K562 (cell line): ENCODE measurements around the gene PPP1R13L. TPM values are rescaled to one million over a fixed set of nuclear protein-coding genes. Genes with fewer than 3 reads are reported as not detected.
A peak's percentile ranks its signal among the peaks of the same experiment; 100 is the strongest.

Source experiments
- BMI1 ChIP-seq: fragments of 150-350 bp; IDR thresholded peaks from 2 replicates; pipeline ENCODE4 v1.6.1; 2014; ENCODE audit warnings: low read length
- CBX5 ChIP-seq: IDR thresholded peaks from 2 replicates; pipeline ENCODE4 v1.6.1; 2014; ENCODE audit warnings: low read depth, borderline replicate concordance
- FOXK2 ChIP-seq, 2 experiments: fragments of 450-650 bp; IDR thresholded peaks in 1 of 2; conservative IDR thresholded peaks in 1 of 2; 2 replicates each; pipeline ENCODE4 v1.6.1; 2016; ENCODE audit warnings: low read depth in 2 of 2, mild to moderate bottlenecking in 1 of 2
- FUS ChIP-seq: fragments of 200-400 bp; formaldehyde crosslinking; optimal IDR thresholded peaks from 2 replicates; pipeline ENCODE3; 2017; ENCODE audit warnings: low read depth, low read length
- HDAC1 ChIP-seq, 2 experiments: fragments of 450-650 bp; IDR thresholded peaks; 2 replicates each; pipeline ENCODE4 v1.6.1; 2016 to 2017; ENCODE audit warnings: inconsistent platforms in 1 of 2, mild to moderate bottlenecking in 1 of 2, moderate library complexity in 1 of 2
- HIVEP1 ChIP-seq: fragments of 250-450 bp; sonication (Bioruptor Pico); IDR thresholded peaks from 2 replicates; pipeline ENCODE4 v1.4.0; 2020; ENCODE audit warnings: mild to moderate bottlenecking
- HMG20B ChIP-seq: fragments of 250-450 bp; sonication (Bioruptor Pico); IDR thresholded peaks from 2 replicates; pipeline ENCODE4 v1.5.0; 2021; ENCODE audit warnings: mild to moderate bottlenecking
- MCM2 ChIP-seq: fragments of 450-650 bp; IDR thresholded peaks from 2 replicates; pipeline ENCODE4 v1.6.1; 2017; ENCODE audit warnings: low read depth, mild to moderate bottlenecking
- MEF2A ChIP-seq: IDR thresholded peaks from 2 replicates; pipeline ENCODE4 v1.6.1; 2011; ENCODE audit warnings: low read depth, mild to moderate bottlenecking, low read length, moderate library complexity; ENCODE audit not compliant: control insufficient read depth
- NFIX ChIP-seq: fragments of 250-450 bp; sonication (Bioruptor Pico); IDR thresholded peaks from 2 replicates; pipeline ENCODE4 v1.4.0; 2020; ENCODE audit warnings: low read depth, mild to moderate bottlenecking, moderate library complexity
- NR4A1 ChIP-seq, 2 experiments: fragments of 250-450 bp in 1 of 2; fragments of 450-650 bp in 1 of 2; sonication (Bioruptor Pico) in 1 of 2; IDR thresholded peaks; 2 replicates each; pipeline versions ENCODE4 v1.4.0 to v1.6.1; 2016 to 2020; ENCODE audit warnings: mild to moderate bottlenecking in 2 of 2, missing compliant biosample characterization in 1 of 2, missing genetic modification characterization in 1 of 2, moderate library complexity in 1 of 2
- TGIF2 ChIP-seq: sonication (generic); formaldehyde crosslinking; IDR thresholded peaks from 2 replicates; pipeline ENCODE4 v1.8.1; 2022; ENCODE audit warnings: mild to moderate bottlenecking, missing genetic modification reagents, moderate library complexity
- XRCC4 ChIP-seq: IDR thresholded peaks from one replicate; pipeline ENCODE4 v1.6.1; 2011; ENCODE audit not compliant: insufficient read depth, insufficient read length; ENCODE audit errors: extremely low read depth
- ZBTB8A ChIP-seq: fragments of 450-650 bp; IDR thresholded peaks from 2 replicates; pipeline ENCODE4 v1.6.1; 2018; ENCODE audit warnings: mild to moderate bottlenecking, moderate library complexity; ENCODE audit not compliant: partially characterized antibody
- polyA plus RNA-seq, 8 experiments: library from polyadenylated mRNA; depleted of rRNA in 4 of 8; stranded (reverse) in 5 of 8; unstranded in 3 of 8; fragments of >200 nt; fragmentation: Nextera tagmentation in 2 of 8; fragmentation: Illumina TruSeq in 1 of 8; extraction: Ambion mirVana in 2 of 8; extraction: Trizol in 1 of 8; gene quantifications; 2 replicates each; pipeline versions ENCODE4 v1.2.1 to v1.2.3, GENCODE V29; 2011 to 2014; ENCODE audit warnings: inconsistent platforms in 1 of 8, missing spikeins in 1 of 8
- total RNA-seq, 7 experiments: library from RNA; depleted of rRNA in 6 of 7; stranded (reverse); fragments of >200 nt in 6 of 7; fragmentation: Illumina TruSeq in 2 of 7; extraction: Trizol in 2 of 7; gene quantifications; 2 replicates each; pipeline versions ENCODE4 v1.2.1 to v1.2.3, GENCODE V29; 2011 to 2021; ENCODE audit warnings: low replicate concordance in 1 of 7
- TF ChIP-seq, protein P1 (sequence below): fragments of 250-450 bp; sonication (Bioruptor Pico); IDR thresholded peaks from 2 replicates; pipeline ENCODE4 v1.5.0; 2021; ENCODE audit warnings: mild to moderate bottlenecking, moderate library complexity
- TF ChIP-seq, protein P2 (sequence below): sonication (generic); formaldehyde crosslinking; IDR thresholded peaks from 2 replicates; pipeline ENCODE4 v1.8.0; 2022; ENCODE audit warnings: mild to moderate bottlenecking, missing genetic modification reagents
- TF ChIP-seq, protein P3 (sequence below): fragments of 250-450 bp; sonication (Bioruptor Pico); IDR thresholded peaks from 2 replicates; pipeline ENCODE4 v1.5.0; 2021; ENCODE audit warnings: mild to moderate bottlenecking, borderline replicate concordance
- TF ChIP-seq, protein P4 (sequence below): fragments of 250-450 bp; sonication (Bioruptor Pico); IDR thresholded peaks from 2 replicates; pipeline ENCODE4 v1.5.0; 2020; ENCODE audit warnings: mild to moderate bottlenecking

Gene PPP1R13L
- total and polyA plus RNA-seq, 9 of the 15 experiments (the other 6 are each of a cell fraction or from before 2014, with no cell fraction given): 0.32 to 6.7 (median 2.0) TPM

DNA sequence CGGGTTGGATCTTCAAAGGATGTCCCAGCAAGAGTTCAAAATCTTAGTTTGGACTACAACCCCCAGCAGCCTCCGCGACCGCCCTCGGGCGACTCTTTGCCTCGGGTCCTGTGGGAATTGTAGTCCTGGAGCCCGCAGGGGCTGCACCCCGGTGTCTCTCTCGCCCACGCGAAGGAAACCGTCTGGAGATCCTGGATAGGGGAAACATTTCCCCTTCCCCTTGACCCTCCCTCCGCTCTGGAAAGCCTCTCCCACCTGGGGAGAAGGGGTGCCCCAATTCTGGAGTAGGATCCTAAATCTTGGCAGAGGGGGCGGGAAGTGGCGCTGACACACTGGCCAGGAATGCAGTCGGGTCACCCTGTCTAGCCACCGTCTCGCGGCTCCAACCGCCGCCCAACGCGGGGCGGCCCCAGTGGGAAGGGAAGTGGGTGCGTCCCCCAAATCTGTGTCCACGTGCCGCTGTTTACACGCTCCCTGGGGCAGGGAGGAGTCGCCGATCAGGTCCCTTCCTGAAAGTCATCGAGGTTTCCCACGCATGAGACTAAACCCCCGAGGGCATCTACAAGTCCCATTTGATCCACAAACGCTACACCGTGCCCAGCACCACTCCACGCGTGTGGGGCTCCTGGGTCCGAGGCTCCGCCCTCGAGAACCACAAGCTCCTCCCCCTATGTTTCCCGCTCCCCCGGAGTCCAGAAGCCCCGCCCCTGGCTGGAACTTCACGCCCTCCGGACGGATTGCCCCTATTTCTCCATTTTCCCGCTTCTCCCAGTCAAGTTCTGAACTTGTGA lies 761 bp upstream of the PPP1R13L start (continued):
- TF ChIP-seq FUS: no peak
- TF ChIP-seq, protein P1, sequence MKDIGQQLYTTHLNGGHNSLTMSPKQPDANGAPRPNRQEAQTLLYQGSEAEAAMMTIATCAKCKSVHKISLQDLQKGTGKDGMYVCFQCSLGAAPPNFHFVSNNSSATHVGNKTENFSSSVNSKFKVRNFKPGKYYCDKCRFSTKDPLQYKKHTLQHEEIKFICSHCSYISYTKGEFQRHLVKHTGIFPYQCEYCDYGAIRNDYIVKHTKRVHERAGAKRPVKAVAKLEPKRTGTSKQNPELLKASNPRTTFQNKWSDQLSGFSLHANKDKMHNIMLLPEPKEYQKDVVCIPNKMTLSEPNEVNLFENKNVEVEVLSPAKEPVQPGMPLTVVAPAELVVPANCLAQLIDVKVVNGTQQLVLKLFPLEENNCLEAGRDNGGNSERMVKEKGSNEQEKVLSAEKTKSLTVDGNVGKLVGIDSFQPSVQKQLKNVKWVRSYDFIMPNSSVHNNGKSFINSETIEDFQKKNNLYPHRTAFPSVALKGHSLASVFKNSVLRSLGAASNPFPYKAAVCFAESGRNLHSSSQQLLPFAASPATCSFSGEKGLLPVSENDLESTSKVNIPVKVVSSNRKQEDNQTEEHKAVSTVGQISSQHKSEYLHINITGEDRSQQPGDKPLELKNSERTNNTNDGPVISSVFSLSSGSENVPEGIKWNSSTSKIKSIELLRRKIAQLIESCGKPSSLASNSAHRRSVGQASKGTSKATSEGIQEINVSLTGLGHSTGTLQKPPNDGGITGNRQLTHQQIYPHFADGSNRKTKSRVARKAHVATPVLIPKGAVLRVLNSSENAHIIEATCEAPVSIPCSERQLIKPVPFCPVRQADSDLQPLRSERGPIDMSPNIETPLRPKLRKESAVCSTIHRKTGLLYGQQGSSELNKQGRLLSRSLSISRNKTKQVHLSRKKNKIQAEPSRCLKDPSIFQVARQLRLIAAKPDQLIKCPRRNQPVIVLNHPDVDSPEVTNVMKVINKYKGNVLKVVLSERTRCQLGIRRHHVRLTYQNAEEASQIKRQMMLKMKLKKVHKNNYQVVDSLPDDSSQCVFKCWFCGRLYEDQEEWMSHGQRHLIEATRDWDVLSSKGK (CRISPR knock-in tag): no peak
- TF ChIP-seq, protein P2, sequence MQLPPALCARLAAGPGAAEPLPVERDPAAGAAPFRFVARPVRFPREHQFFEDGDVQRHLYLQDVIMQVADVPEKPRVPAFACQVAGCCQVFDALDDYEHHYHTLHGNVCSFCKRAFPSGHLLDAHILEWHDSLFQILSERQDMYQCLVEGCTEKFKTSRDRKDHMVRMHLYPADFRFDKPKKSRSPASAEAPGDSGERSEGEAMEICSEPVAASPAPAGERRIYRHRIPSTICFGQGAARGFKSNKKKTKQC (CRISPR knock-in tag): peak; percentile 6; the same call in 1 of the 2 replicates
- TF ChIP-seq BMI1: no peak
- TF ChIP-seq, protein P3, sequence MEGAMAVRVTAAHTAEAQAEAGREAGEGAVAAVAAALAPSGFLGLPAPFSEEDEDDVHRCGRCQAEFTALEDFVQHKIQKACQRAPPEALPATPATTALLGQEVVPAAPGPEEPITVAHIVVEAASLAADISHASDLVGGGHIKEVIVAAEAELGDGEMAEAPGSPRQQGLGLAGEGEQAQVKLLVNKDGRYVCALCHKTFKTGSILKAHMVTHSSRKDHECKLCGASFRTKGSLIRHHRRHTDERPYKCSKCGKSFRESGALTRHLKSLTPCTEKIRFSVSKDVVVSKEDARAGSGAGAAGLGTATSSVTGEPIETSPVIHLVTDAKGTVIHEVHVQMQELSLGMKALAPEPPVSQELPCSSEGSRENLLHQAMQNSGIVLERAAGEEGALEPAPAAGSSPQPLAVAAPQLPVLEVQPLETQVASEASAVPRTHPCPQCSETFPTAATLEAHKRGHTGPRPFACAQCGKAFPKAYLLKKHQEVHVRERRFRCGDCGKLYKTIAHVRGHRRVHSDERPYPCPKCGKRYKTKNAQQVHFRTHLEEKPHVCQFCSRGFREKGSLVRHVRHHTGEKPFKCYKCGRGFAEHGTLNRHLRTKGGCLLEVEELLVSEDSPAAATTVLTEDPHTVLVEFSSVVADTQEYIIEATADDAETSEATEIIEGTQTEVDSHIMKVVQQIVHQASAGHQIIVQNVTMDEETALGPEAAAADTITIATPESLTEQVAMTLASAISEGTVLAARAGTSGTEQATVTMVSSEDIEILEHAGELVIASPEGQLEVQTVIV (CRISPR knock-in tag): no peak
- TF ChIP-seq, protein P4, sequence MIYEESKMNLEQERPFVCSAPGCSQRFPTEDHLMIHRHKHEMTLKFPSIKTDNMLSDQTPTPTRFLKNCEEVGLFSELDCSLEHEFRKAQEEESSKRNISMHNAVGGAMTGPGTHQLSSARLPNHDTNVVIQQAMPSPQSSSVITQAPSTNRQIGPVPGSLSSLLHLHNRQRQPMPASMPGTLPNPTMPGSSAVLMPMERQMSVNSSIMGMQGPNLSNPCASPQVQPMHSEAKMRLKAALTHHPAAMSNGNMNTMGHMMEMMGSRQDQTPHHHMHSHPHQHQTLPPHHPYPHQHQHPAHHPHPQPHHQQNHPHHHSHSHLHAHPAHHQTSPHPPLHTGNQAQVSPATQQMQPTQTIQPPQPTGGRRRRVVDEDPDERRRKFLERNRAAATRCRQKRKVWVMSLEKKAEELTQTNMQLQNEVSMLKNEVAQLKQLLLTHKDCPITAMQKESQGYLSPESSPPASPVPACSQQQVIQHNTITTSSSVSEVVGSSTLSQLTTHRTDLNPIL (CRISPR knock-in tag): no peak
- no peak for TF ChIP-seq NFIX (CRISPR knock-in tag)
- no peak for TF ChIP-seq MCM2
- TF ChIP-seq MEF2A: no peak
- TF ChIP-seq HMG20B: no peak
- TF ChIP-seq NR4A1 (CRISPR knock-in tag; IDR thresholded peaks at IDR 0.05): peak; percentile 49; the same call in 1 of the 2 replicates
- TF ChIP-seq NR4A1 (tag; IDR thresholded peaks at IDR 0.05): no peak; the same call in 1 of the 2 replicates
- TF ChIP-seq TGIF2 (CRISPR knock-in tag): no peak
- TF ChIP-seq XRCC4: no peak
- no peak for TF ChIP-seq CBX5
- TF ChIP-seq HIVEP1: 0 out of 2 replicates have a peak, but pooled peaks have one; percentile 60
- TF ChIP-seq HDAC1 (IDR thresholded peaks at IDR 0.05): peak in 1 of 2 experiments; percentile 97; a peak in 2 of 4 replicates
- TF ChIP-seq ZBTB8A: no peak
- peak; percentile 94 to 99 for TF ChIP-seq FOXK2 (conservative IDR thresholded peaks at IDR 0.05 in 1 of 2, IDR thresholded peaks at IDR 0.05 in 1 of 2; ENCODE audit: low read depth in 2 of 2)
